Measurements from ENCODE around the gene IGF1.

Gene IGF1

DNA sequence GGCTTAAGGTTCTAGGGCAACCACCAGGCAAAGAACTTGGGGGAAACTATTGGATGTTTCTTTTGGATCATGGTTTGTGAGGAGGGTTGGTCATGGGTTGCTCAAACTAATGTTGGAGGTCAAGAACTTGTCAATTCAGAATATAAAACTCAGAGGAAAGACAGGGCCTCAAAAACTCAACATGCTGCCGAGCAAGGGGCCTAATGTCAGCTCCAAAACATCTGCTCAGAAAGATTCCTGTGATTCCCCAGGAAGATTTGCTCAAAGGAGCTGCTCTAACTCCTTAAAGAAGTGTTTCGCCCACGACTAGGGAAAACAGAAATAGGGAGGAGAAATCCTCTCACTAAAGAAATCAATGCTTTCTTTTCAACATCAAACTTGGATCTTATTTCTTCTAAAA is 3.7 kb upstream of the IGF1 start:
- H3K4me3 ChIP-seq (ENCODE audit: low read depth, low read length): peak overlapping the region; percentile 39
- TF ChIP-seq, protein P1, sequence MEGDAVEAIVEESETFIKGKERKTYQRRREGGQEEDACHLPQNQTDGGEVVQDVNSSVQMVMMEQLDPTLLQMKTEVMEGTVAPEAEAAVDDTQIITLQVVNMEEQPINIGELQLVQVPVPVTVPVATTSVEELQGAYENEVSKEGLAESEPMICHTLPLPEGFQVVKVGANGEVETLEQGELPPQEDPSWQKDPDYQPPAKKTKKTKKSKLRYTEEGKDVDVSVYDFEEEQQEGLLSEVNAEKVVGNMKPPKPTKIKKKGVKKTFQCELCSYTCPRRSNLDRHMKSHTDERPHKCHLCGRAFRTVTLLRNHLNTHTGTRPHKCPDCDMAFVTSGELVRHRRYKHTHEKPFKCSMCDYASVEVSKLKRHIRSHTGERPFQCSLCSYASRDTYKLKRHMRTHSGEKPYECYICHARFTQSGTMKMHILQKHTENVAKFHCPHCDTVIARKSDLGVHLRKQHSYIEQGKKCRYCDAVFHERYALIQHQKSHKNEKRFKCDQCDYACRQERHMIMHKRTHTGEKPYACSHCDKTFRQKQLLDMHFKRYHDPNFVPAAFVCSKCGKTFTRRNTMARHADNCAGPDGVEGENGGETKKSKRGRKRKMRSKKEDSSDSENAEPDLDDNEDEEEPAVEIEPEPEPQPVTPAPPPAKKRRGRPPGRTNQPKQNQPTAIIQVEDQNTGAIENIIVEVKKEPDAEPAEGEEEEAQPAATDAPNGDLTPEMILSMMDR (IDR thresholded peaks at IDR 0.05; ENCODE audit: low read depth, low read length, missing control alignments): no peak
- no peak for DNase-seq (ENCODE audit: low read depth)

DNA sequence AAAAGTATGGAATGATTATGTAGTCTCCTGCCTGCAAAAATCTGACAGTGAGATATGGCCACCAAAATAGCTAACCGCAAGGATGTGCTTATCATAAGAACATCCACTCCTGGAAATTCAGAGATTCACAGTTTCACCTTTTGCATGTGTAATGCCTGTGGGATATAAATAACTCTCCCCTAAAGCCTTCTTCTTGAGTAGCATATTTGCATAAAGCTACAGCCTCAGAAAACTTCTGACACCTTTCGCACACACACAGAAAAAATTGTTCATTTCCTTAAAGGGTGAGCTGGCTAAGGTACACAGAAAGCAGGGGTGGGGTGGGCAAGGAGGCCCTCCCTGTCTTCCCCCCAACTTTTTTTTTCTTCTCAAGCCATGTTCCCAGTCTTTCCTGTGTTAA is 3.1 kb upstream of the IGF1 start:
- peak; percentile 87 for DNase-seq (ENCODE audit: low read depth)
- TF ChIP-seq, protein P1 (IDR thresholded peaks at IDR 0.05; ENCODE audit: low read depth, low read length, missing control alignments): no peak
- H3K4me3 ChIP-seq (ENCODE audit: low read depth, low read length): peak overlapping the region; percentile 39; the same call in 1 of the 2 replicates

DNA sequence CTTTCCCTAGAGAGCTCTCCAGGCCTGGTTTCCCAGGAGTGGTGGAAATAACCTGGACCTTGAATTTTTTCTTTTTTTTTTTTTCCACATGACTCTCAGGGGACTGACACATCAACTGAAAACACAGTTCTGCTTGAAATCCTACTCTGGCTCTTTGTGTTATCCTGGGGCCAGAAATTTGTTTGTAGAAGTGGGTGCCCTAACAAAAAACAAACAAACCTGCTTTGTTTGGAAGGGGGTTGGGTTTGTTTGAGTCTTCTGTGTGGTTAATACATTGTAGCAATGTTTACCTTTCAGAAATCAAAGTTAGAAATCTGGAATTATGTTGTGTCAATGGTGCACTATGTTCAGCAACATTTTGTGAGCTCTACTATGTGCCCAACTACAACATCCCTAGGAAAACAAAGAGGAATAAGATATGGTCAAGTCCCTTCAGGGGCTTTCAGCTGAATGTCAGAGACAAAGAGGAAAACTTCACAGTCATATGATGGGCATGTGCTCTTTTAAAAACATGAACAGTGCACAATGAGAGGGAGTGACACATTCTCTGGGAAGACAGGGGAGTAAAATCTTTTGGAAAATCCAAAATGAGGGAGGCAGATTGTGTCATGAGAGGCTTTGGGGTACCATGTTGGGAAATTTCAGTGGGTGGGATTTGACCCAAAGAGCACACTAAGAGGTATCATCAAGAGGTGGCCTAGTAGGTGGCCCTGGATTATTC is 1.5 kb upstream of the IGF1 start:
- no peak overlapping the region for H3K4me3 ChIP-seq (ENCODE audit: low read depth, low read length)
- TF ChIP-seq, protein P1 (IDR thresholded peaks at IDR 0.05; ENCODE audit: low read depth, low read length, missing control alignments): no peak
- no peak for DNase-seq (ENCODE audit: low read depth)

DNA sequence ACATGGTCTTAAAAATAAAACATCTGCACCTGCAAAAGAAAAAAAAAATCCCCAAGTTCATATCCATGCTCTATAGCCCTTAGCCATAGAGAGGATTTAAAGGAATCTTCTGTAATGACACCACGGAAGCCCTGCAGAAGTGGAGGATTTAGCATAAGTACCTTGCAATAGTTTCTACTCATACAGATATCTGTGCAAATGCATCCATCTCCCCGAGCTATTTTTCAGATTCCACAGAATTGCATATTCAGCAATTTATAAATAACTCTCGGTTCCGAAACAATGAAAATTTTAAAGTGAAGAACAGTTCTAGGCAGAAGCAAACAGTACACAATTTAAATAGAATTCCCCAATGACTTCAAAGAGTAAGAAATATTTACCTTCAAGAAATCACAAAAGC is 424 bp downstream of the IGF1 start:
- DNase-seq (ENCODE audit: low read depth): no peak
- TF ChIP-seq, protein P1 (IDR thresholded peaks at IDR 0.05; ENCODE audit: low read depth, low read length, missing control alignments): no peak
- H3K4me3 ChIP-seq (ENCODE audit: low read depth, low read length): no peak overlapping the region

DNA sequence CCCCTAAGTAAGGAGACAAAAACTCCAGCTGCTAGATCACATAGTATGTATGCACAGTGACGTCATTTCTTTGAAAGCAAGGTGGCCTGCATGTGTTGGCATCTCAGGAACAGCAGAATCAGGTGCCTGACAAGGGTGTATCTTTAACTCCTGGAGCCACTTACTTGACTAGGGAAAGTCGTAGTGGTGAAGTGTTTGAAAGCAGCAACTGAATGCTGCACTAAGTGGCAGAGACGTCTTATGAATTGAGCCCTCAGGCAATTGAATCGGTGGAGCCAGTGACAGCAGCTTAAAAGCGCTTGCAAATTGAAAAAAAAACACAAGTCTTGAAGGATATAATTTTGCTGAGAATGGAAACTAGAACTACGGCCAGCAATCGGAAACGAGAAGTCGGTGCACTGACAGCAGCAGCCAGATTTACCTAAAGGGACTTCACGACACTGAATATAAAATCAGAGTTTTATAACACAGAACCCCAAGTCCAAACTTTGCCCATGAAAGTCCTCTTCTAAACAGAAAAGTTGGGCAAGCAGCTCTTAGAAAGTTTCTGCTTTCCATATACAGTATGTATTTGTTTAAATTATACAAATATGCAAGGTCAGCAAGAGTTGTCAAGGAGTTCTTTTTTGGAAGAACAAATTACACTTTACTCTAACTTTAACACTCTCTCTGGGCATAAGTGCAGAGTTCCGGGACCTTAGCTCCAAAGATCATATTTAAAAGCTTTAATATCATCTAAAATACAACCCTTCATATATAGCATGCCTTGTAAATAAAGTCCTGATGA is 1.1 kb downstream of the IGF1 start:
- peak; percentile 59 for DNase-seq (ENCODE audit: low read depth)
- TF ChIP-seq, protein P1 (IDR thresholded peaks at IDR 0.05; ENCODE audit: low read depth, low read length, missing control alignments): no peak
- H3K4me3 ChIP-seq (ENCODE audit: low read depth, low read length): peak overlapping the region; percentile 44

DNA sequence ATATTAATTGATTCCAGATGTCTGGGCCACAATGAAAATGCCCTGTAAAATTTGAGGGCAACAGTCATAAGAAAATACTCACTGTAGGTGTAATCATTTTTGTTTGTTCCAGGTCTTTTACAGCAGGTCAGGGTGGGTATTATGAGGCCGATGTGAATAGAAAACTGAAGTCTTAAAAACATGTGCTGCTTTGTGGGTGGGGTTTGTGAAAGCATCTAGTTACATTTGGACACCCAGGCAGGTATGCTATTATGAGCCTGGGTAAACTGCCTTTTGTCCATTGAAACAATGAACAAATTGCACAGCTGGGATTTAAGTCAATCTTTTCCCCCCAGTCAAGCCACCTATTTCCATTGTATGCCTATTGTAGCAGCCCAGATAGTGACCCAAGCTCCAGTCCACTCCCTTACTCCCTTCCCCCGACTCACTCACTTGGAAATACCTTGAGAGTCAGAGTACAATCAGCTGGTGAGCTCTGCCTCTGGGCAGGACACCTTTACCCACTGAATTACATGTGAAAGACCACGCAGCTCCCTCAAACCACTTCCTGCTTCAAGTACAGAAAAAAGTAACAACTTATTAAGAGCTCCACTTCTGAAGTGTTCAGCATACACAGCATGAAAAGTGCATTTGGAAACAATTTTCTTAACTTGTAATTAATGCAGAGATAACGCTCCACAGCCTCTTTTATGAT is 1.8 kb downstream of the IGF1 start:
- peak overlapping the region; percentile 44 for H3K4me3 ChIP-seq (ENCODE audit: low read depth, low read length)
- DNase-seq (ENCODE audit: low read depth): peak; percentile 79
- TF ChIP-seq, protein P1 (IDR thresholded peaks at IDR 0.05; ENCODE audit: low read depth, low read length, missing control alignments): no peak
